ENCODE data around the gene TMEM221. TPM values are rescaled to one million over a fixed set of nuclear protein-coding genes. Genes with fewer than 3 reads are reported as not detected.

Gene TMEM221
- under 0.01 and 0.12 TPM in 2 replicates for total RNA-seq (ENCODE audit: low replicate concordance)

GRCh38 chr19:17448131-17448967, at the start of gene TMEM221:
Gene TMEM221 (minus strand): TSS chr19:17448668. CDS start chr19:17448462, 206 bp downstream.

GRCh38 chr19:17470068-17470841, 21.8 kb upstream of the TMEM221 start, which contains the start of gene SLC27A1:
Gene SLC27A1 (plus strand): TSS chr19:17470524. CDS start chr19:17470541, 17 bp downstream.

GRCh38 chr19:17460372-17461230, 12.1 kb upstream of the TMEM221 start, which contains the start of gene NXNL1:
Gene NXNL1 (minus strand): TSS chr19:17460926. CDS start chr19:17460869, 57 bp downstream.

GRCh38 chr19:17419621-17420474, 28.6 kb downstream of the TMEM221 start, which contains the start of gene MVB12A:
Gene MVB12A (plus strand): TSS chr19:17420047. CDS start chr19:17420136, 89 bp downstream.

GRCh38 chr19:17405250-17406045, 43.0 kb downstream of the TMEM221 start, which contains the start of gene BST2:
Gene BST2 (minus strand): TSS chr19:17405630. CDS start chr19:17405575, 55 bp downstream.

GRCh38 chr19:17393914-17394313, 54.6 kb downstream of the TMEM221 start, which contains the start of gene CCDC194:
Gene CCDC194 (minus strand): TSS chr19:17394196. CDS start chr19:17394158, 38 bp downstream.

Other genes with a start within 250 kb of the TMEM221 start
- gene USE1, start 233.3 kb downstream of the TMEM221 start, total RNA-seq (ENCODE audit: low replicate concordance): 29.6 and 48.1 TPM in 2 replicates
- gene OCEL1, start 222.4 kb downstream of the TMEM221 start, total RNA-seq (ENCODE audit: low replicate concordance): 0.94 and 4.0 TPM in 2 replicates
- gene NR2F6, start 202.7 kb downstream of the TMEM221 start, total RNA-seq (ENCODE audit: low replicate concordance): 17.8 and 50.4 TPM in 2 replicates
- 1.1 TPM in 1 of 2 replicates, not detected in the other for gene USHBP1, start 183.9 kb downstream of the TMEM221 start, total RNA-seq (ENCODE audit: low replicate concordance)
- 96.8 and 107 TPM in 2 replicates for gene BABAM1, start 181.2 kb downstream of the TMEM221 start, total RNA-seq (ENCODE audit: low replicate concordance)
- gene ANKLE1, start 166.8 kb downstream of the TMEM221 start, total RNA-seq (ENCODE audit: low replicate concordance): 0.12 and 0.38 TPM in 2 replicates
- gene ABHD8, start 145.2 kb downstream of the TMEM221 start, total RNA-seq (ENCODE audit: low replicate concordance): 5.3 and 7.5 TPM in 2 replicates
- 17.9 and 27.8 TPM in 2 replicates for gene MRPL34, start 142.8 kb downstream of the TMEM221 start, total RNA-seq (ENCODE audit: low replicate concordance)
- gene DDA1, start 139.1 kb downstream of the TMEM221 start, total RNA-seq (ENCODE audit: low replicate concordance): 8.4 and 34.8 TPM in 2 replicates
- gene ANO8, start 113.8 kb downstream of the TMEM221 start, total RNA-seq (ENCODE audit: low replicate concordance): 3.3 and 4.8 TPM in 2 replicates
- gene GTPBP3, start 111.1 kb downstream of the TMEM221 start, total RNA-seq (ENCODE audit: low replicate concordance): 7.6 and 13.2 TPM in 2 replicates
- gene PLVAP, start 71.3 kb downstream of the TMEM221 start, total RNA-seq (ENCODE audit: low replicate concordance): 0.08 and 1.1 TPM in 2 replicates
- gene CCDC194, start 54.5 kb downstream of the TMEM221 start, total RNA-seq (ENCODE audit: low replicate concordance): not detected in 2 replicates
- gene BST2, start 43.0 kb downstream of the TMEM221 start, total RNA-seq (ENCODE audit: low replicate concordance): 7.7 and 9.0 TPM in 2 replicates
- gene MVB12A, start 28.6 kb downstream of the TMEM221 start, total RNA-seq (ENCODE audit: low replicate concordance): 10.4 and 36.0 TPM in 2 replicates
- not detected in 2 replicates for gene NXNL1, start 12.3 kb upstream of the TMEM221 start, total RNA-seq (ENCODE audit: low replicate concordance)
- gene SLC27A1, start 21.9 kb upstream of the TMEM221 start, total RNA-seq (ENCODE audit: low replicate concordance): 11.7 and 59.9 TPM in 2 replicates
- 26.0 and 53.5 TPM in 2 replicates for gene PGLS, start 63.0 kb upstream of the TMEM221 start, total RNA-seq (ENCODE audit: low replicate concordance)
- 74.5 and 132 TPM in 2 replicates for gene COLGALT1, start 107.0 kb upstream of the TMEM221 start, total RNA-seq (ENCODE audit: low replicate concordance)
- 0.70 and 2.2 TPM in 2 replicates for gene UNC13A, start 239.7 kb upstream of the TMEM221 start, total RNA-seq (ENCODE audit: low replicate concordance)

Measured in smooth muscle cell of the coronary artery (primary cell).